GM23248 (cell line): ENCODE data around the gene DGKI.

Experiments used
- EZH2 ChIP-seq: fragments of 200-600 bp; sonication (generic); IDR thresholded peaks from 2 replicates; pipeline ENCODE4 v1.6.1; 2018; ENCODE audit warnings: antibody characterized with exemption, mild to moderate bottlenecking; ENCODE audit not compliant: insufficient read depth, poor library complexity, severe bottlenecking
- EZH2phosphoT487 ChIP-seq: fragments of 200-600 bp; sonication (generic); IDR thresholded peaks from 2 replicates; pipeline ENCODE4 v1.6.1; 2018; ENCODE audit warnings: antibody characterized with exemption, moderate library complexity, mild to moderate bottlenecking, low read depth; ENCODE audit not compliant: insufficient read depth

- no peak for TF ChIP-seq EZH2
- no peak for TF ChIP-seq EZH2phosphoT487
Measured at GRCh38 chr7:137613006-137613525, 233.7 kb downstream of the DGKI start.
